ENCODE results near the gene VAT1. TPM values are rescaled to one million over a fixed set of nuclear protein-coding genes. Genes with fewer than 3 reads are reported as not detected.
"Not testable (repeated sequence)": the region's sequence is repeated elsewhere in the genome, so short reads cannot be mapped to it uniquely, and the experiment has no call there.

The VAT1 gene
- total RNA-seq, 1 experiment from 2014 or later: 355 TPM

DNA sequence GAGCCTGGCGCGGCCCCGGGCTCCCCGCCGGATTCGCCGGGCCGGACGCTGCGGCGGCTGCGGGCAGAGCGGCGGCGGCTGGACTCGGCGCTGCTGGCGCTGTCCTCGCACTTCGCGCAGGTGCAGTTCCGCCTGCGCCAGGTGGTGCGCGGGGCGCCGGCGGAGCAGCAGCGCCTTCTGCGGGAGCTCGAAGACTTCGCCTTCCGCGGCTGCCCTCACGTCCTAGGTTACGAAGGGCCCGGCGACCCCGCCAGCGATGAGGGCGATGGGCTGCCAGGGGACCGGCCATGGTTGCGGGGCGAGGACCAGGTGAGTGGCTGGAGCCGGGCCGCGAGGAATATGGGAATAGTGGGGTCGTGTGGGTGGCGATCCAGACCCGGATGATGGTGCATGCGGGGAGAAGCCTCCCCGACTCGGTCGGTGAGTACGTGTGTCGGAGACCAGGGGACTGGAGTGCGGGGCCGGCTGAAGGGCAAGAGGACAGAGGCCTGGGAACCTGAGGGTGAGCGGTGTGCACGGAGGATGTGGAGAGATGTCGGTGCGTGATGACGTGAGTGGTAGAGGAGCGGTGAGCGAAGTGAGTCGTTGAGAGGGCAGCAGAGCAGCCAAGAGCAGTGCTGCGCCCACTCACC lies 41.3 kb downstream of the VAT1 start:
- in situ Hi-C loops (cut with HindIII; ENCODE audit: low sequenced_read_pairs): no loop called here
- peak; percentile 67 for DNase-seq (ENCODE audit: low spot score)

DNA sequence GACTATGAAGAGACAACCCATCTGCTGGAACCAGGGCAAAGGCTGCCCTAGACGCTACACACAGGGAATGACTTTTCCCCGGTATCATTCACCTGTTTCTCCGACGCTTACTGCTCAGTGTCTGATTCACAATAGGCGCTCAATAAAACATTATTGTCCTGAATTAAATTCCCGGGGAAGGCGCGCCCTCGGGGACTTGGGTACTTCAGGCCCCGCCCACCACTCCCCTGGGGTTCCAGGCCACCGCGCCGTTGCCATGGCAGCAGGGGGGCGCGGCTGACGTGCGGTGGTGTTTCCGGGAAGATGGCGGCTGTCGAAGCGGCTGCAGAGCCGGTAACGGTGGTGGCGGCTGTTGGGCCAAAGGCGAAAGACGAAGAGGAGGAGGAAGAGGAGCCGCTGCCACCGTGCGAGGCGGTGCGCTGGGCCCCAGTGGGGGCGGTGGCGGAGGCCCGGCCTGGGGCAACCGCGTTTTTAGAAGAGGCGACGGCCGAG lies 41.9 kb downstream of the VAT1 start, which contains the start of gene RUNDC1:
RUNDC1 (plus strand) TSS at position 292 of the 492 bp plus-strand sequence; CDS start at position 304, 12 bp downstream.
- in situ Hi-C loops (cut with HindIII; ENCODE audit: low sequenced_read_pairs): no loop called here
- DNase-seq (ENCODE audit: low spot score): peak; percentile 86

DNA sequence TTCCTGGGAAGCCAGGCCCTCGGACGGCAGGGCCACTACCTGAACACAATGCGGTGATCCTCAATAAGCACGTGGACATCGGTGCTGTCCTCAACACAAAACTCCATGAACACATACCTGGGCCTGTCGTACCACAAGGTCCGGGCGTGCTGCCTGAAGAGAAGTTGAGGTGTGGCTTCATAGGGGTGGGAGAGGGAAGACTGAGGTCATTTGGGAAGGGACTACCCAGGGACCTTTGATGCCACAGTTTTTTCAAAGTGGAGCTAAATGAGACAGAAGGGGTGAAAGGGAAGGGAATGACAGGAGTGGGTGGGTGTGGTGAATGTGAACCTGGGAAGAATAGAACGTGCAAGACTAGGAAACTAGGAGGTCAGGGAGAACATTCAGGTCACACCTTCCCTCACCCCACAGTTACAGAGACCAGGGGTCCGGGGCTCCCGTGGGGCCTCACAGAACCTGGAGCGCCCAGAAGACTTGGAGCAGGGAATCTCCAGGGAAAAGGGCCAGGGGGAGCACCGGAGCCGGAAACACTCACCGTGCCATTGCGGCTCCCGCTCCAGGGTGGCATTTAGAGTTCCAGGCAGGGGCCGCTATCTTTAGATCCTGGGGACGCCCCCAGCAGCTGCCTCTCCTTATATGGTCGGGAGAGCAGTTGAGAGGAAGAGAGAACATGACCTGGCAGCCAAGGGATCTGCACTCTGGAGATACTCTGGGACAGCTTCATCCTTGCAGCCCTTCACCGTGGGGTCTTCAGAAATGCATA lies 42.5 kb downstream of the VAT1 start, which contains the start of gene PTGES3L:
PTGES3L (minus strand) TSS at position 570 of the 763 bp plus-strand sequence; CDS start at position 543, 27 bp downstream.
- in situ Hi-C loops (cut with HindIII; ENCODE audit: low sequenced_read_pairs): no loop called here
- DNase-seq (ENCODE audit: low spot score): no peak

DNA sequence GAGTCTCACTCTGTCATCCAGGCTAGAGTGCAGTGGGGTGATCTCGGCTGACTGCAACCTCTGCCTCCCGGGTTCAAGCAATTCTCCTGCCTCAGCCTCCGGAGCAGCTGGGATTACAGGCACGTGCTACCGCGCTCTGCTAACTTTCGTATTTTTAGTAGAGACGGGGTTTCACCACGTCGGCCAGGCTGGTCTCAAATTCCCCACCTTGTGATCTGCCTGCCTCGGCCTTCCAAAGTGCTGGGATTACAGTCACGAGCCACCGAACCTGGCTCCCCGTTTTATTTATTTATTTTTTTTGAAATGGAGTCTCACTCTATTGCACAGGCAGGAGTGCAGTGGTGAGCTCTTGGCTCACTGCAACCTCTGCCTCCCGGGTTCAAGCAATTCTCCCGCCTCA lies 46.5 kb downstream of the VAT1 start:
- in situ Hi-C loops (cut with HindIII; ENCODE audit: low sequenced_read_pairs); DNase-seq (ENCODE audit: low spot score): not testable (repeated sequence)

DNA sequence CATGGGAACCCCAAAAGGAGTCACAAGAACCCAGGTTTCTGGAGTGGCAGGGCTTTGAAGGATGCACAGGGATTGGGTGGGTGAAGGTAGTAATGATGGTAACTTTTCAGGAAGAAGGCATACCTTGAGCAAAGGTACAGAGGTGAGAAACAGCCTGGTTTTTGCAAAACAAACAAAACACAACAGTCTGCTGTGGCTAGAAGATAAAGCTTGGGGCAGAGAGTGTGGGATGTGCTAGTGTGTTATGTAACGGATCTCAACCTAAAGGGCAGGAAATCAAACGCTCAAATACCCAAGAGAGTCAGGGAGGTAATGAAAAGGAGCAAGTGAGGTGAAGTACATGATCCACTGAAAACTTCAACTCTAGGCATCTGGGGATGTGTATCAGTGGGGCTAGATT lies 46.9 kb downstream of the VAT1 start:
- in situ Hi-C loops (cut with HindIII; ENCODE audit: low sequenced_read_pairs): no loop called here
- DNase-seq (ENCODE audit: low spot score): no peak

DNA sequence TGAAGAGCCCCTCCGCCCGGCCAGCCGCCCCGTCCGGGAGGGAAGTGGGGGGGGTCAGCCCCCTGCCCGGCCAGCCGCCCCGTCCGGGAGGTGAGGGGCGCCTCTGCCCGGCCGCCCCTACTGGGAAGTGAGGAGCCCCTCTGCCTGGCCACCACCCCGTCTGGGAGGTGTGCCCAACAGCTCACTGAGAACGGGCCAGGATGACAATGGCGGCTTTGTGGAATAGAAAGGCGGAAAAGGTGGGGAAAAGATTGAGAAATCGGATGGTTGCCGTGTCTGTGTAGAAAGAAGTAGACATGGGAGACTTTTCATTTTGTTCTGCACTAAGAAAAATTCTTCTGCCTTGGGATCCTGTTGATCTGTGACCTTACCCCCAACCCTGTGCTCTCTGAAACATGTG lies 48.9 kb downstream of the VAT1 start:
- DNase-seq (ENCODE audit: low spot score); in situ Hi-C loops (cut with HindIII; ENCODE audit: low sequenced_read_pairs): not testable (repeated sequence)

DNA sequence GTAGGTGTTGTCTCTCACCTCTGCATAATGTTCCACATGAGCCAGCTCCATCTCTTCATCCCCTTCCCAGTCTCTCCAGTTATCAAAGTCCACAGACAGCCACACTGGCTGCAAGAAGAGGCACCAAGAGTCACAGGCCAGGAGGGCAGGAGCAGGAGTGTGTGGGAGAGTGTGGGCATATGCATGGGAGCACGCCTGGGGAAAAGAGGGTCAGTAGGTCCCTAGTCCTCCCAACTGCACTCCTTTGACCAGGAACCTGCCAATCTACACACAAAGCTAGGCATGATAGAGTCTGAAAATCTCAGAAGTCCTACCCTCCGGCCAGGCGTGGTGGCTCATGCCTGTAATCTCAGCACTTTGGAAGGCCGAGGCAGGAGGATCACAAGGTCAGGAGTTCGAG lies 50.6 kb downstream of the VAT1 start:
- in situ Hi-C loops (cut with HindIII; ENCODE audit: low sequenced_read_pairs): no loop called here
- DNase-seq (ENCODE audit: low spot score): no peak

DNA sequence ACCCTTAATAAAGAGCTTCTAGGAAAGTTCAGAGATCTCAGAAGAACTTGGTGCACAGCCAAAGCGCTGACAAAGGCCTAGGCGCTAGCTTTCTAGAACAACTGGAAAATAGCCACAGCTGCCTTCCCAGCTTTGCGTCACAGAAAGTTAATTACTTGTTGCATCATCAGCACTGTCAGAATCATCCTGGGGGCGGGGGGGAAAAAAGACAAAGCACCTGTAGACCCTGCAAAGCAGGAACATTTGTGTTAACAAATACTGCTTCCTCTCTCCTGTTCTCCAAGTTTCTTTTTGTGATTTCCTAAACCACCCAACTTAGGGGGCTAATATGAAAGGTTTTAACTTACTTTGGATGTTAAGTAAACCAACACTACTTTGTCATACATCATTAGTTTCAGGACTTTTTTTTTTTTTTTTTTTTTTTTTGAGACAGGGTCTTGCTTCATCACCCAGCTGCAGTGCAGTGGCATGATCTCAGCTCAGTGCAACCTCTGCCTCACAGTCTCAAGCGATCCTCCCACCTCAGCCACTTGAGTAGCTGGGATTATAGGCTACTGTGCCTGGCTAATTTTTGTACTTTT lies 53.1 kb downstream of the VAT1 start:
- DNase-seq (ENCODE audit: low spot score): no peak
- in situ Hi-C loops (cut with HindIII; ENCODE audit: low sequenced_read_pairs): no loop called here

DNA sequence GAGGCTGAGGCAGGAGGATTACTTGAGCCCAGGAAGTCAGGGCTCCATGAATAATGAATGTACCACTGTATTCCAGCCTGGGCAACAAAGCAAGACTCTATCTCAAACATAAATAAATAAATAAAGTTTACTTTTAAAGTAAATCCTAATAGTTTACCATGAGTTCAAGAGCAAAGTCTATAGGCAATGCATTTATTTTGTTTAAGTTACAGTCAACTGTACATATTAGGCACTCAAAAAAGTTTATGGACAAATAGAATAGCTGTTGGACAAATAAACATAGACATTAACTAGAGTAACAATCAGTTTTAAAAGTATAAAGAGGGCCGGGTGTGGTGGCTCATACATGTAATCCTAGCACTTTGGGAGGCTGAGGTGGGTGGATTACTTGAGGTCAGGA lies 54.3 kb downstream of the VAT1 start:
- in situ Hi-C loops (cut with HindIII; ENCODE audit: low sequenced_read_pairs): no loop called here
- DNase-seq (ENCODE audit: low spot score): no peak

Other genes with a start within 250 kb of the VAT1 start
- 150 and 199 TPM in 2 replicates for gene VPS25, start 248.9 kb downstream of the VAT1 start, total RNA-seq (2014; rRNA removed; shearing (Covaris generic))
- gene WNK4, start 241.8 kb downstream of the VAT1 start, total RNA-seq (2014; rRNA removed; shearing (Covaris generic)): not detected in 2 replicates
- 53.7 and 75.4 TPM in 2 replicates for gene COA3, start 223.7 kb downstream of the VAT1 start, total RNA-seq (2014; rRNA removed; shearing (Covaris generic))
- 0.18 TPM in 1 of 2 replicates, not detected in the other for gene CNTD1, start 223.5 kb downstream of the VAT1 start, total RNA-seq (2014; rRNA removed; shearing (Covaris generic))
- gene BECN1, start 198.1 kb downstream of the VAT1 start, total RNA-seq (2014; rRNA removed; shearing (Covaris generic)): 71.6 and 109 TPM in 2 replicates
- gene PSME3, start 189.0 kb downstream of the VAT1 start, total RNA-seq (2014; rRNA removed; shearing (Covaris generic)): 53.6 and 116 TPM in 2 replicates
- not detected in 2 replicates for gene AOC2, start 177.8 kb downstream of the VAT1 start, total RNA-seq (2014; rRNA removed; shearing (Covaris generic))
- gene AOC3, start 171.2 kb downstream of the VAT1 start, total RNA-seq (2014; rRNA removed; shearing (Covaris generic)): 0.78 TPM in 1 of 2 replicates, not detected in the other
- not detected in 2 replicates for gene G6PC1, start 121.6 kb downstream of the VAT1 start, total RNA-seq (2014; rRNA removed; shearing (Covaris generic))
- 15.3 and 42.3 TPM in 2 replicates for gene AARSD1, start 57.9 kb downstream of the VAT1 start, total RNA-seq (2014; rRNA removed; shearing (Covaris generic))
- not detected in 2 replicates for gene PTGES3L, start 42.3 kb downstream of the VAT1 start, total RNA-seq (2014; rRNA removed; shearing (Covaris generic))
- 7.2 and 9.5 TPM in 2 replicates for gene RUNDC1, start 41.8 kb downstream of the VAT1 start, total RNA-seq (2014; rRNA removed; shearing (Covaris generic))
- gene RPL27, start 24.0 kb downstream of the VAT1 start, total RNA-seq (2014; rRNA removed; shearing (Covaris generic)): 1,864 and 2,481 TPM in 2 replicates
- gene IFI35, start 15.6 kb downstream of the VAT1 start, total RNA-seq (2014; rRNA removed; shearing (Covaris generic)): 34.8 and 41.6 TPM in 2 replicates
- gene RND2, start 2.8 kb upstream of the VAT1 start, total RNA-seq (2014; rRNA removed; shearing (Covaris generic)): 10.4 and 10.9 TPM in 2 replicates
- gene BRCA1, start 103.0 kb upstream of the VAT1 start, total RNA-seq (2014; rRNA removed; shearing (Covaris generic)): 22.8 and 53.3 TPM in 2 replicates
- 42.8 and 63.6 TPM in 2 replicates for gene NBR1, start 148.8 kb upstream of the VAT1 start, total RNA-seq (2014; rRNA removed; shearing (Covaris generic))
- gene TMEM106A, start 189.5 kb upstream of the VAT1 start, total RNA-seq (2014; rRNA removed; shearing (Covaris generic)): not detected in 2 replicates
- gene CCDC200, start 206.2 kb upstream of the VAT1 start, total RNA-seq (2014; rRNA removed; shearing (Covaris generic)): not detected in 2 replicates
- not detected in 2 replicates for gene RNU2-1, start 211.6 kb upstream of the VAT1 start, total RNA-seq (2014; rRNA removed; shearing (Covaris generic))

Measured in G401 (cell line).